Astrocyte (in vitro differentiated cells and primary cell): Measurements from ENCODE around the gene CD52. TPM values are rescaled to one million over a fixed set of nuclear protein-coding genes. Genes with fewer than 3 reads are reported as not detected.

Experiments used
- DNase-seq: peaks from one replicate; pipeline ENCODE4 v3.0.0-alpha.2; 2010; ENCODE audit warnings: low read depth
- FAIRE-seq: peaks from 2 replicates; lab custom pipeline; 2011; peaks lifted over from hg19 to GRCh38; lab: Jason Lieb, UNC
- H2AFZ ChIP-seq: 2 replicates; pipeline ENCODE4 v1.6.0; 2012; ENCODE audit warnings: low read depth, low read length, inconsistent platforms
- H3K27ac ChIP-seq: 2 replicates; pipeline ENCODE4 v1.5.1; 2011; ENCODE audit warnings: low read depth, low read length, inconsistent platforms
- H3K27me3 ChIP-seq: 2 replicates; pipeline ENCODE4 v1.6.0; 2011; ENCODE audit warnings: low read length, inconsistent platforms; ENCODE audit not compliant: insufficient read depth
- H3K36me3 ChIP-seq: 2 replicates; pipeline ENCODE4 v1.5.1; 2011; ENCODE audit warnings: low read length, inconsistent platforms; ENCODE audit not compliant: insufficient read depth
- H3K4me1 ChIP-seq: 2 replicates; pipeline ENCODE4 v1.5.1; 2011; ENCODE audit warnings: low read length, inconsistent platforms; ENCODE audit not compliant: insufficient read depth
- H3K4me2 ChIP-seq: 2 replicates; pipeline ENCODE4 v1.6.0; 2012; ENCODE audit warnings: low read length, inconsistent platforms
- H3K4me3 ChIP-seq: 2 replicates; pipeline ENCODE4 v1.5.1; 2011; ENCODE audit warnings: low read depth, mild to moderate bottlenecking, low read length, inconsistent platforms; ENCODE audit not compliant: insufficient read depth
- H3K79me2 ChIP-seq: 2 replicates; pipeline ENCODE4 v1.6.0; 2012; ENCODE audit warnings: mild to moderate bottlenecking, low read length, inconsistent platforms; ENCODE audit not compliant: insufficient read depth
- H3K9ac ChIP-seq: 2 replicates; pipeline ENCODE4 v1.6.0; 2012; ENCODE audit warnings: mild to moderate bottlenecking, low read length, inconsistent platforms
- H3K9me3 ChIP-seq: 2 replicates; pipeline ENCODE4 v1.5.1; 2012; ENCODE audit warnings: low read depth, mild to moderate bottlenecking, low read length, inconsistent platforms; ENCODE audit not compliant: insufficient read depth
- H4K20me1 ChIP-seq: 2 replicates; pipeline ENCODE4 v1.6.0; 2012; ENCODE audit warnings: low read length, inconsistent platforms; ENCODE audit not compliant: insufficient read depth
- H3K27ac Mint-ChIP-seq: one replicate; pipeline ENCODE4 v1.8.0; 2021; ENCODE audit warnings: mild to moderate bottlenecking, mixed read lengths; ENCODE audit not compliant: unreplicated experiment
- H3K27me3 Mint-ChIP-seq: one replicate; pipeline ENCODE4 v1.8.0; 2021; ENCODE audit warnings: low read depth, mixed read lengths; ENCODE audit not compliant: unreplicated experiment
- H3K36me3 Mint-ChIP-seq: one replicate; pipeline ENCODE4 v1.8.0; 2021; ENCODE audit warnings: low read depth, mixed read lengths; ENCODE audit not compliant: unreplicated experiment
- H3K4me1 Mint-ChIP-seq: one replicate; pipeline ENCODE4 v1.8.0; 2021; ENCODE audit warnings: low read depth, mixed read lengths; ENCODE audit not compliant: unreplicated experiment
- H3K4me3 Mint-ChIP-seq: one replicate; pipeline ENCODE4 v1.8.0; 2021; ENCODE audit warnings: mild to moderate bottlenecking, moderate library complexity, mixed read lengths; ENCODE audit not compliant: unreplicated experiment
- H3K9me3 Mint-ChIP-seq: one replicate; pipeline ENCODE4 v1.8.0; 2021; ENCODE audit warnings: mild to moderate bottlenecking, mixed read lengths; ENCODE audit not compliant: unreplicated experiment
- EZH2 ChIP-seq: IDR thresholded peaks from 2 replicates; pipeline ENCODE4 v1.6.1; 2012; ENCODE audit warnings: mild to moderate bottlenecking, low read length, inconsistent platforms; ENCODE audit not compliant: insufficient read depth
- total RNA-seq: library from RNA; stranded (reverse); gene quantifications from 2 replicates; pipeline ENCODE4 v1.2.1, GENCODE V29; 2021
- TF ChIP-seq, protein P1 (sequence below): IDR thresholded peaks from 2 replicates; pipeline ENCODE4 v1.5.1; 2011; ENCODE audit warnings: low read depth, mild to moderate bottlenecking, inconsistent platforms, low read length, moderate library complexity; ENCODE audit not compliant: insufficient read depth

Gene CD52
- total RNA-seq, 1 donor from 2014 or later: not detected

DNA sequence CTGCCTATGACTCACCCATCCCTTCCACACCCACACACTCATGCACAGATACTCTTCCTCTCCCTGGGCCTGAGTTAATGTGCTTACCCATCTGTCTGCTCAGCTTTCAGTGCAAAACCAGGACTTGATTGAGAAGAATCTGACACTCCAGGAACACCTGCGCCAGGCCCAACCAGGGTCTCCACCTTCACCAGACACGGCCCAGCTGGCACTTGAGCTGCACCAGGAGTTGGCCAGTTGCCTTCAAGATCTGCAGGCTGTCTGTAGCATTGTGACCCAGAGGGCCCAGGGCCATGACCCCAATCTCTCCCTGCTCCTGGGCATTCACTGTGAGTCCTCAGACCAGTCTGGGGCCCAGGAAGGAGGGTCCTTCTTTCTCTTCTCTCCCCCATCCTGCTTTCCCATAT is 41.3 kb upstream of the CD52 start:
- H3K36me3 Mint-ChIP-seq: peaks cover 17% of the 10 kb centered on the region
- Histone ChIP-seq H3K4me3 (peak overlapping the region; percentile 13), H2AFZ (no peak overlapping the region), H3K4me2 (peak overlapping the region; percentile 77), H3K27ac (peak overlapping the region; percentile 74), H3K27me3 (no peaks in the 10 kb centered on the region), H4K20me1 (peaks cover 14% of the 10 kb centered on the region), H3K4me1 (peaks cover 56% of the 10 kb centered on the region), H3K79me2 (peaks cover 24% of the 10 kb centered on the region), H3K36me3 (peaks cover 17% of the 10 kb centered on the region), H3K9me3 (no peaks in the 10 kb centered on the region), H3K9ac (peak overlapping the region; percentile 58)
- no peaks in the 10 kb centered on the region for H3K9me3 Mint-ChIP-seq
- no peaks in the 10 kb centered on the region for H3K27me3 Mint-ChIP-seq
- peaks cover 51% of the 10 kb centered on the region for H3K4me1 Mint-ChIP-seq
- no peak for FAIRE-seq
- DNase-seq: no peak
- H3K4me3 Mint-ChIP-seq: no peak overlapping the region
- peak overlapping the region; percentile 79 for H3K27ac Mint-ChIP-seq
- TF ChIP-seq, protein P1, sequence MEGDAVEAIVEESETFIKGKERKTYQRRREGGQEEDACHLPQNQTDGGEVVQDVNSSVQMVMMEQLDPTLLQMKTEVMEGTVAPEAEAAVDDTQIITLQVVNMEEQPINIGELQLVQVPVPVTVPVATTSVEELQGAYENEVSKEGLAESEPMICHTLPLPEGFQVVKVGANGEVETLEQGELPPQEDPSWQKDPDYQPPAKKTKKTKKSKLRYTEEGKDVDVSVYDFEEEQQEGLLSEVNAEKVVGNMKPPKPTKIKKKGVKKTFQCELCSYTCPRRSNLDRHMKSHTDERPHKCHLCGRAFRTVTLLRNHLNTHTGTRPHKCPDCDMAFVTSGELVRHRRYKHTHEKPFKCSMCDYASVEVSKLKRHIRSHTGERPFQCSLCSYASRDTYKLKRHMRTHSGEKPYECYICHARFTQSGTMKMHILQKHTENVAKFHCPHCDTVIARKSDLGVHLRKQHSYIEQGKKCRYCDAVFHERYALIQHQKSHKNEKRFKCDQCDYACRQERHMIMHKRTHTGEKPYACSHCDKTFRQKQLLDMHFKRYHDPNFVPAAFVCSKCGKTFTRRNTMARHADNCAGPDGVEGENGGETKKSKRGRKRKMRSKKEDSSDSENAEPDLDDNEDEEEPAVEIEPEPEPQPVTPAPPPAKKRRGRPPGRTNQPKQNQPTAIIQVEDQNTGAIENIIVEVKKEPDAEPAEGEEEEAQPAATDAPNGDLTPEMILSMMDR: no peak
- TF ChIP-seq EZH2: no peak

DNA sequence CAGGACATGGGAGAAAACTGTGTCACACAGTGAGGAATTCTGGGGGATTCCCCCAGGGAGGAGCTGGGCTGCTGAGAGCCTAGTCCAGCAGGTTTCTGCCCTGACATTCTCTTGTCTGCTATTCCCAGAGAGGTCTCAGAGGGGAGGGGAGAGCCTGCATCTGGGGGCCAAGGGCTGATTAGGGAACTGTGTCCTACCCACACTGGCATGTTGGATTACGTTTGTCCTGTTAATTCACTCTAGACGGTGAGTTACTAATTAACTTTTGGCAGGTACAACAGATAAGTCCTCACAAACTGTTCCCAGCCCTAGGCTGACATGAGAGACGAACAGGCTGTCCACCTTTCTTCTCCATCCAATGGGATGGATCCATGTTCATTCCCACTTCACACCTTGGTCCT is 40.5 kb upstream of the CD52 start:
- peaks cover 16% of the 10 kb centered on the region for H3K36me3 ChIP-seq
- peak overlapping the region; percentile 74 for H3K27ac ChIP-seq
- peaks cover 22% of the 10 kb centered on the region for H4K20me1 ChIP-seq
- no peaks in the 10 kb centered on the region for H3K9me3 Mint-ChIP-seq
- H3K4me1 ChIP-seq: peaks cover 64% of the 10 kb centered on the region
- TF ChIP-seq, protein P1: no peak
- no peak for TF ChIP-seq EZH2
- peak overlapping the region; percentile 1 for H3K4me2 ChIP-seq
- FAIRE-seq (no peak), DNase-seq (no peak)
- H3K27me3 ChIP-seq: no peaks in the 10 kb centered on the region
- H3K4me3 ChIP-seq: no peak overlapping the region
- no peak overlapping the region for H2AFZ ChIP-seq
- peaks cover 13% of the 10 kb centered on the region for H3K36me3 Mint-ChIP-seq
- no peak overlapping the region for H3K4me3 Mint-ChIP-seq
- H3K9me3 ChIP-seq: no peaks in the 10 kb centered on the region
- H3K27me3 Mint-ChIP-seq: no peaks in the 10 kb centered on the region
- H3K9ac ChIP-seq: no peak overlapping the region
- peaks cover 31% of the 10 kb centered on the region for H3K79me2 ChIP-seq
- H3K4me1 Mint-ChIP-seq: peaks cover 56% of the 10 kb centered on the region
- no peak overlapping the region for H3K27ac Mint-ChIP-seq

- peaks cover 35% of the 10 kb centered on the region for H3K79me2 ChIP-seq
- peaks cover 16% of the 10 kb centered on the region for H3K36me3 ChIP-seq
- TF ChIP-seq, protein P1: no peak
- TF ChIP-seq EZH2: no peak
- FAIRE-seq (no peak), DNase-seq (no peak)
- H3K27ac Mint-ChIP-seq: no peak overlapping the region
- H3K4me1 Mint-ChIP-seq: peaks cover 61% of the 10 kb centered on the region
- H3K27me3 ChIP-seq: no peaks in the 10 kb centered on the region
- H3K27ac ChIP-seq: peak overlapping the region; percentile 86
- H3K4me3 ChIP-seq: no peak overlapping the region
- peaks cover 68% of the 10 kb centered on the region for H3K4me1 ChIP-seq
- no peaks in the 10 kb centered on the region for H3K27me3 Mint-ChIP-seq
- no peaks in the 10 kb centered on the region for H3K9me3 ChIP-seq
- H3K9ac ChIP-seq: peak overlapping the region; percentile 44
- no peak overlapping the region for H2AFZ ChIP-seq
- H3K4me2 ChIP-seq: peak overlapping the region; percentile 97
- peaks cover 12% of the 10 kb centered on the region for H3K36me3 Mint-ChIP-seq
- peaks cover 26% of the 10 kb centered on the region for H4K20me1 ChIP-seq
- H3K9me3 Mint-ChIP-seq: no peaks in the 10 kb centered on the region
- no peak overlapping the region for H3K4me3 Mint-ChIP-seq
Observed at GRCh38 chr1:26277719-26278118, 40.0 kb upstream of the CD52 start.
